ENCODE data around the gene SLC4A3. TPM values are rescaled to one million over a fixed set of nuclear protein-coding genes. Genes with fewer than 3 reads are reported as not detected.
A peak's percentile ranks its signal among the peaks of the same experiment; 100 is the strongest.

The SLC4A3 gene
- total RNA-seq, 3 donors from 2014 or later: 0.29 to 3.4 (median 0.34) TPM

GRCh38 chr2:219611866-219612576, 15.4 kb upstream of the SLC4A3 start:
- ATAC-seq: no peak
- DNase-seq: no peak
- no peak for TF ChIP-seq CTCF (IDR thresholded peaks at IDR 0.05)
- H3K4me1 ChIP-seq (ENCODE audit: low read depth): no peaks in the 10 kb centered on the region
- H3K4me3 ChIP-seq: no peak overlapping the region
- H3K9me3 ChIP-seq: no peaks in the 10 kb centered on the region
- H3K36me3 ChIP-seq (ENCODE audit: low read depth): no peaks in the 10 kb centered on the region
- intact Hi-C loops (cut with DNase I, micrococcal nuclease): no loop called here

- H3K36me3 ChIP-seq (ENCODE audit: low read depth): no peaks in the 10 kb centered on the region
- no peak overlapping the region for H3K4me3 ChIP-seq
- intact Hi-C loops (cut with DNase I, micrococcal nuclease): no loop called here
- no peak for DNase-seq
- no peaks in the 10 kb centered on the region for H3K4me1 ChIP-seq (ENCODE audit: low read depth)
- ATAC-seq: peak; percentile 27
- no peaks in the 10 kb centered on the region for H3K9me3 ChIP-seq
- no peak for TF ChIP-seq CTCF (IDR thresholded peaks at IDR 0.05)
Observed at GRCh38 chr2:219612577-219613286, 14.7 kb upstream of the SLC4A3 start.

- ATAC-seq: no peak
Observed at GRCh38 chr2:219613461-219614070, 13.9 kb upstream of the SLC4A3 start.

GRCh38 chr2:219614076-219614860, 13.2 kb upstream of the SLC4A3 start:
- Histone ChIP-seq H3K9me3 (no peaks in the 10 kb centered on the region), H3K4me1 (ENCODE audit: low read depth) (no peaks in the 10 kb centered on the region), H3K36me3 (ENCODE audit: low read depth) (no peaks in the 10 kb centered on the region), H3K4me3 (no peak overlapping the region)
- intact Hi-C loops (cut with DNase I, micrococcal nuclease): no loop called here
- ATAC-seq (no peak), DNase-seq (no peak)
- no peak for TF ChIP-seq CTCF (IDR thresholded peaks at IDR 0.05)

More at GRCh38 chr2:219613461-219614070, 13.9 kb upstream of the SLC4A3 start:
- no peaks in the 10 kb centered on the region for H3K9me3 ChIP-seq
- no peaks in the 10 kb centered on the region for H3K36me3 ChIP-seq (ENCODE audit: low read depth)
- DNase-seq: no peak
- intact Hi-C loops (cut with DNase I, micrococcal nuclease): no loop called here
- H3K4me1 ChIP-seq (ENCODE audit: low read depth): no peaks in the 10 kb centered on the region
- TF ChIP-seq CTCF (IDR thresholded peaks at IDR 0.05): no peak
- no peak overlapping the region for H3K4me3 ChIP-seq

GRCh38 chr2:219615036-219615435, 12.4 kb upstream of the SLC4A3 start:
- Histone ChIP-seq H3K4me3 (no peak overlapping the region), H3K4me1 (ENCODE audit: low read depth) (no peaks in the 10 kb centered on the region), H3K36me3 (ENCODE audit: low read depth) (no peaks in the 10 kb centered on the region), H3K9me3 (no peaks in the 10 kb centered on the region)
- DNase-seq (no peak), ATAC-seq (no peak)
- TF ChIP-seq CTCF (IDR thresholded peaks at IDR 0.05): no peak
- intact Hi-C loops (cut with DNase I, micrococcal nuclease): no loop called here

Measured in mucosa of descending colon (tissue), 3 donors.